ENCODE data around the gene LENEP.

DNA sequence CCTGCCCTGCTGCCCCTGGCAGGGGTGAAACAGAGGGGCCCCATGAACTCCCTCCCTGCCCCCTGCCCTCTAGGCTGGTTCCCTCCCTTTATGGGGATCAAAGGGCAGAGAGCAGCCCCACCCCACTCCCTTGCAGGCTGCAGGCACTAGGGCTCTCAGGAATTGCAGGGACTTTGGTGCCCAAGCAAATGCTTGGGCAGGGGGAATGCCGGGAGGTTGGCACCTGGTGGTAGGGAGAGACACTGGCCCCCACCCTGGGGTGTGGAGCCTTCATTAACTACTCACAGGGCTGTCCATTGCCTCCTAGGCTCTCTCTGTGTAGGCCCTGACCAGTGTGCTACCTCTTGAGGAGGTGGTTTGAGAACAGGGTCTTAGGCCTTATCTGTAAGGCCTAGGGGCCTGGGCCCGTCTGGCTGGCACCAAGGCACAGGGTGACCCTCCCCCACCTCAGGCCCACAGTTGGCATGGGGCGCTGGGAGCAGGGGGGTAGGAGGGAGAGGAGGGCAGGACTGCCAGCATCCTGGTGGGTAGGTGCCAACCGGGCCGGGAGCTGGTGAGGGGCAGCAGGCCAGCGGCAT, 14.0 kb downstream of the LENEP start:
- TF ChIP-seq CTCF (IDR thresholded peaks at IDR 0.05) (no peak), POLR2A (IDR thresholded peaks at IDR 0.05) (no peak)
